ENCODE data around the gene SPZ1. TPM values are rescaled to one million over a fixed set of nuclear protein-coding genes. Genes with fewer than 3 reads are reported as not detected.

The SPZ1 gene
- total RNA-seq, 1 donor = not detected

DNA sequence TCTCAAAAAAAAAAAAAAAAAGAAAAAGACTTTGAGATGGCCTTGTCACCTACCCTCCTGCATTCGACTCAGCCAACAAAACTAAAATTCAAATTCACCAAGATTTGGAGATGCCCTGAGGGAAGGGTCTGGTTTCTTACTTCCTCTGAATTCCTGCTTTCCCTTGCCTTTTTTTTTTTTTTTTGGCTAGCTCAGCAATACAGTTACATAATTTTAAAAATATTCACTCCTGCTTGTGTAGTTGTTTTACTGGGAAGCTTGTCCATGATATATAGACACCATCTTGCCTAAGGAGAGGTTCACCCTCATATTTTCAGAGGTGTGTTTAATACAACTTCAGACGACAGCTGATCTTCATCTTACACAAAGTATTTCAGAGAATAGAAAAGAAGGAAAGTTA, 42.6 kb upstream of the SPZ1 start:
- H3K4me2 ChIP-seq (ENCODE audit: insufficient read depth, low read length) = no peak overlapping the region
- H3K79me2 ChIP-seq (ENCODE audit: insufficient read depth, low read length) = no peaks in the 10 kb centered on the region
- H3K36me3 ChIP-seq (ENCODE audit: insufficient read depth, low read length) = no peaks in the 10 kb centered on the region
- H3K4me1 ChIP-seq (ENCODE audit: insufficient read depth, low read length) = no peaks in the 10 kb centered on the region
- no peaks in the 10 kb centered on the region for H4K20me1 ChIP-seq (ENCODE audit: insufficient read depth, low read length)
- H2AFZ ChIP-seq (ENCODE audit: low read length) = no peak overlapping the region
- DNase-seq (ENCODE audit: insufficient read length, low spot score, missing footprints) = no peak
- no peak overlapping the region for H3K4me3 ChIP-seq (ENCODE audit: insufficient read depth, low read length)
- no peaks in the 10 kb centered on the region for H3K27me3 ChIP-seq (ENCODE audit: insufficient read depth, low read length)
- no peak overlapping the region for H3K27ac ChIP-seq (ENCODE audit: low read depth, low read length)
- no peaks in the 10 kb centered on the region for H3K9me3 ChIP-seq (ENCODE audit: low read depth, low read length)
- TF ChIP-seq, protein P1, sequence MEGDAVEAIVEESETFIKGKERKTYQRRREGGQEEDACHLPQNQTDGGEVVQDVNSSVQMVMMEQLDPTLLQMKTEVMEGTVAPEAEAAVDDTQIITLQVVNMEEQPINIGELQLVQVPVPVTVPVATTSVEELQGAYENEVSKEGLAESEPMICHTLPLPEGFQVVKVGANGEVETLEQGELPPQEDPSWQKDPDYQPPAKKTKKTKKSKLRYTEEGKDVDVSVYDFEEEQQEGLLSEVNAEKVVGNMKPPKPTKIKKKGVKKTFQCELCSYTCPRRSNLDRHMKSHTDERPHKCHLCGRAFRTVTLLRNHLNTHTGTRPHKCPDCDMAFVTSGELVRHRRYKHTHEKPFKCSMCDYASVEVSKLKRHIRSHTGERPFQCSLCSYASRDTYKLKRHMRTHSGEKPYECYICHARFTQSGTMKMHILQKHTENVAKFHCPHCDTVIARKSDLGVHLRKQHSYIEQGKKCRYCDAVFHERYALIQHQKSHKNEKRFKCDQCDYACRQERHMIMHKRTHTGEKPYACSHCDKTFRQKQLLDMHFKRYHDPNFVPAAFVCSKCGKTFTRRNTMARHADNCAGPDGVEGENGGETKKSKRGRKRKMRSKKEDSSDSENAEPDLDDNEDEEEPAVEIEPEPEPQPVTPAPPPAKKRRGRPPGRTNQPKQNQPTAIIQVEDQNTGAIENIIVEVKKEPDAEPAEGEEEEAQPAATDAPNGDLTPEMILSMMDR (IDR thresholded peaks at IDR 0.05; ENCODE audit: extremely low read depth, low read depth, low read length) = no peak

DNA sequence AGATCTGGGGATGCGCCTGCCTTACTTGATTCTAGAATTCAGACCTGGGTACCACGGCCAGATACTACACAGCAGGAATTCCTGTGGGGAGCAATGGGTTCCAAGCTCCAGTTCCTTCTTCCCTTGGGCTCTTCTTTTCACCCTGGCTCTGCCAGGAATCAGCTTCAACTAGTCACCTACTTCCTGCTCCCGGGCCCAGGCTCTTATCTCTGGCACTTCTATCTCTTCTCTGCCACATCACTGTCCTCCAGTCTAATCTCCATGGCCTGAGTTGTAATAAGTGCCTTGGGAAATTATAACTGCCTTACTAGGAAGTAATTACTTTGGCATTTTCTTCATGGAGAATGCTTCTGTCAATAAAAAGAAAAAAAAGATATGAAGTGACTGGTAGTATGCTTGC, 37.7 kb upstream of the SPZ1 start:
- TF ChIP-seq, protein P1 (IDR thresholded peaks at IDR 0.05; ENCODE audit: extremely low read depth, low read depth, low read length) = no peak
- Histone ChIP-seq H3K4me2 (ENCODE audit: insufficient read depth, low read length) (no peak overlapping the region), H3K27ac (ENCODE audit: low read depth, low read length) (no peak overlapping the region), H3K4me1 (ENCODE audit: insufficient read depth, low read length) (no peaks in the 10 kb centered on the region), H3K4me3 (ENCODE audit: insufficient read depth, low read length) (no peak overlapping the region), H4K20me1 (ENCODE audit: insufficient read depth, low read length) (no peaks in the 10 kb centered on the region), H3K79me2 (ENCODE audit: insufficient read depth, low read length) (no peaks in the 10 kb centered on the region), H3K27me3 (ENCODE audit: insufficient read depth, low read length) (peaks cover 7% of the 10 kb centered on the region), H3K9me3 (ENCODE audit: low read depth, low read length) (no peaks in the 10 kb centered on the region), H2AFZ (ENCODE audit: low read length) (no peak overlapping the region), H3K36me3 (ENCODE audit: insufficient read depth, low read length) (no peaks in the 10 kb centered on the region)
- peak; percentile 32 for DNase-seq (ENCODE audit: insufficient read length, low spot score, missing footprints)

DNA sequence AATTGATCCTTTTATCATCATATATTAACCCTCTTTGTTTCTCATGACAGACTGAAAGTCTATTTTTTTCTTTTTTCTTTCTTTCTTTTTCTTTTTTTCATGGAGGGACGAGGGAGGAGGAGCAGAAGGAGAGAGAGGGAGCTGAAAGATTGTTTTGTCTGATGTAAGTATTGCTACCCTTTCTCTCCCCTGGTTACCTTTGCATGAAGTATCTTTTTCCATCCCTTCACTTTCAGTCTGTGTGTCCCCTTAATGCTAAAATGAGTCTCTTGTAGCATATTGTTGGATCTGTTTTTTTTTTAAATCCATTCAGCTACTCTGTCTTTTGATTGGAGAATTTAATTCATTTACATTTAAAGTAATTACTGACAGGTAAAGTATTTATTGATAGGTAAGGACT, 36.4 kb upstream of the SPZ1 start:
- Histone ChIP-seq H3K4me3 (ENCODE audit: insufficient read depth, low read length) (no peak overlapping the region), H3K27ac (ENCODE audit: low read depth, low read length) (no peak overlapping the region), H3K9me3 (ENCODE audit: low read depth, low read length) (no peaks in the 10 kb centered on the region), H3K79me2 (ENCODE audit: insufficient read depth, low read length) (no peaks in the 10 kb centered on the region), H2AFZ (ENCODE audit: low read length) (no peak overlapping the region), H3K36me3 (ENCODE audit: insufficient read depth, low read length) (no peaks in the 10 kb centered on the region), H3K4me1 (ENCODE audit: insufficient read depth, low read length) (no peaks in the 10 kb centered on the region), H4K20me1 (ENCODE audit: insufficient read depth, low read length) (no peaks in the 10 kb centered on the region), H3K4me2 (ENCODE audit: insufficient read depth, low read length) (no peak overlapping the region), H3K27me3 (ENCODE audit: insufficient read depth, low read length) (peaks cover 7% of the 10 kb centered on the region)
- no peak for DNase-seq (ENCODE audit: insufficient read length, low spot score, missing footprints)
- TF ChIP-seq, protein P1 (IDR thresholded peaks at IDR 0.05; ENCODE audit: extremely low read depth, low read depth, low read length) = no peak

DNA sequence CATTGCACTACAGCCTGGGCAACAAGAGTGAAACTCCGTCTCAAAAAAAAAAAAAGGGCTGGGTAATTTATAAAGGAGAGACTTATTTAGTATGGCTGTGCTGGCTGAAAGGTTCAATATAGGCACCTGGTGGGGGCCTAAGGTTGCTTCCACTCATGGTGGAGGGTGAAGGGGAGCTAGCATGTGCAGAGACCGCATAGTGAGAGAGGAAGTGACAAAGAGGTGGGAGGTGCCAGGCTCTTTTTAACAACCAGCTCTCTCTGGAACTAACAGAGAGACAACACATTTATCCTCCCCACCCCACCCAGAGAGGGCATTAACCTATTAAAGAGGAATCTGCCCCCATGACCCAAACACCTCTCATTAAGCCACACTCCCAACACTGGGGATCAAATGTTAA, 35.1 kb upstream of the SPZ1 start:
- Histone ChIP-seq H3K79me2 (ENCODE audit: insufficient read depth, low read length) (no peaks in the 10 kb centered on the region), H3K27me3 (ENCODE audit: insufficient read depth, low read length) (peaks cover 7% of the 10 kb centered on the region), H3K36me3 (ENCODE audit: insufficient read depth, low read length) (no peaks in the 10 kb centered on the region), H3K4me3 (ENCODE audit: insufficient read depth, low read length) (no peak overlapping the region), H3K9me3 (ENCODE audit: low read depth, low read length) (no peaks in the 10 kb centered on the region), H3K4me2 (ENCODE audit: insufficient read depth, low read length) (no peak overlapping the region), H2AFZ (ENCODE audit: low read length) (no peak overlapping the region), H4K20me1 (ENCODE audit: insufficient read depth, low read length) (no peaks in the 10 kb centered on the region), H3K4me1 (ENCODE audit: insufficient read depth, low read length) (no peaks in the 10 kb centered on the region), H3K27ac (ENCODE audit: low read depth, low read length) (no peak overlapping the region)
- DNase-seq (ENCODE audit: insufficient read length, low spot score, missing footprints) = no peak
- TF ChIP-seq, protein P1 (IDR thresholded peaks at IDR 0.05; ENCODE audit: extremely low read depth, low read depth, low read length) = no peak
